T-helper 1 cell (primary cell): ENCODE data around the gene PSTPIP1.

Experiments
- DNase-seq, 5 donors: peaks; one replicate each; pipeline ENCODE4 v3.0.0-alpha.2; 2012 to 2020

The PSTPIP1 gene

DNA sequence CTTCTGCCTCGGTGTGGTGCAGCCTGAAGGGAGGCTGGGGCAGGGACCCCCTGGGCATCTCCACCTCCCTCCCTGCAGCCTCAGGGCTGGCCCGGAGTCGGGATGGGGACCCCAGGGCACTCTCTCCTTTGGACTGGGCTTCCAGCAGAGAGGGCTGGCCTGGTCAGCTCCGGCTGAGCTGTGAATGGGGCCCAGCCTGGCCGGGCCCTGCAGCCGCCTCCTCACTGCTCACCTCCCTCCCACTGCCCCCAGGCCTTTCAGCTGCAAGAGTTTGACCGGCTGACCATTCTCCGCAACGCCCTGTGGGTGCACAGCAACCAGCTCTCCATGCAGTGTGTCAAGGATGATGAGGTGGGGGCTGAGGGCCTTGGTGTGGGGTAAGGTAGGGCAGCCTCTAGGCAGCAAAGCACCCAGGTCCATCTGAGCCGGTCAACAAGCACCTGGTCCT, 36.0 kb downstream of the PSTPIP1 start:
- DNase-seq = no peak

DNA sequence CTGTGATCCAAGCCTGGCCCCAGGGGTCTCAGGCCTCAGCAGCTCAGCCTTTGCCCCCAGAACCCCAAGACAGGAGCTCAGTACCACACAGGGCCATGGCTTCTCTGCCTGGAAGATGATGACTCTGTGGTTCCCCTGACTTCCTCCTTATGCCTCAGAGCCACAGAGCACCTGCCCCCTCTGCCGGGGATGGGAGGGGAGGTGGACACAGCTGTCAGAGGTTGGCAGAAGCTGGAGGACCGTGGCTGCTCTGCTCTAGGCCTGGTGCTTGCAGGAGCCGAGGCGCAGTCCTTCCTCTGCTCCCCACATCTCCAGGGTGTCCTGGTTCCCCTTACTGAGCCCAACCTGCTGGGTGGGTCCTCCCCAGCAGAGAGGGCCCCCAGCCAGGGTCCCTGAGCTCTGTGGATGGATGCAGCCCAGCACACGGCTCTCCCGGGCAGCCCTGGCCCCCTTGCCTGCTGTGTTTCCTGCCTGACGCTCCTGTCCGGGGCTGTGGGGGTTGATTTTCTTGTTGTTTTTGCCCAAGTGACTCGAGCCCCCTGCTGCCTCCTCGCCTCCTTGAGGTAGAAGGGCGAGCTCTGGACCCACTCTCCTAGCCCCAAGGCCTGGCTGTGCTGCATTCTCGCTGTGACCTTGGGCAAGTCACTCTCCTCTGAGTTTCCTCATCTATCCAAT, 36.6 kb downstream of the PSTPIP1 start:
- DNase-seq = peak in 1 of 5 donors; percentile 28

DNA sequence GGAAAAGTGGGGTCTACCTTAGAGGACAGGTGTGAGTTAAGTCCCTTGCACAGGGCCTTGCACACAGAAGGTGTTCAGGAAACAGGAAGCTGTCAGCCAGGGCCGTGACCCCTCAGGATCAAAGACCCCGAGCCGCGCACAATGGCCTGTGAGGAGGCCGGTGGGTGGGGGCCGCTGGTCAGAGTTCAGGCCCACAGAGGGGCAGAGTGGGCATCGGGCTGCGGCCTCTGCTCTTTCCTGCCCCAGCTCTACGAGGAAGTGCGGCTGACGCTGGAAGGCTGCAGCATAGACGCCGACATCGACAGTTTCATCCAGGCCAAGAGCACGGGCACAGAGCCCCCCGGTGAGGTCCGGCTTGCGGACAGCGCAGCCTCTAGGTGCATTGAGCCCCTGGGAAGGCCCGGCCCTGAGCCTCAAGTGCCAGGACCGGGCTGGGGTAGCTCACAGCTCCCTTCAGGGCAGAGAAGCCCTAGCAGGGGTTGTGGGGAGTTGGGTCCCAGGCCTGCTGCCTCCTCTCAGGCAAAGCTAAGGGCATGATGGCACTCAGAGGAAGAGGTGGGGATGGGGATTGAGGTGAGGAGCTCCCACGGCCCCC, 37.2 kb downstream of the PSTPIP1 start:
- DNase-seq = no peak

DNA sequence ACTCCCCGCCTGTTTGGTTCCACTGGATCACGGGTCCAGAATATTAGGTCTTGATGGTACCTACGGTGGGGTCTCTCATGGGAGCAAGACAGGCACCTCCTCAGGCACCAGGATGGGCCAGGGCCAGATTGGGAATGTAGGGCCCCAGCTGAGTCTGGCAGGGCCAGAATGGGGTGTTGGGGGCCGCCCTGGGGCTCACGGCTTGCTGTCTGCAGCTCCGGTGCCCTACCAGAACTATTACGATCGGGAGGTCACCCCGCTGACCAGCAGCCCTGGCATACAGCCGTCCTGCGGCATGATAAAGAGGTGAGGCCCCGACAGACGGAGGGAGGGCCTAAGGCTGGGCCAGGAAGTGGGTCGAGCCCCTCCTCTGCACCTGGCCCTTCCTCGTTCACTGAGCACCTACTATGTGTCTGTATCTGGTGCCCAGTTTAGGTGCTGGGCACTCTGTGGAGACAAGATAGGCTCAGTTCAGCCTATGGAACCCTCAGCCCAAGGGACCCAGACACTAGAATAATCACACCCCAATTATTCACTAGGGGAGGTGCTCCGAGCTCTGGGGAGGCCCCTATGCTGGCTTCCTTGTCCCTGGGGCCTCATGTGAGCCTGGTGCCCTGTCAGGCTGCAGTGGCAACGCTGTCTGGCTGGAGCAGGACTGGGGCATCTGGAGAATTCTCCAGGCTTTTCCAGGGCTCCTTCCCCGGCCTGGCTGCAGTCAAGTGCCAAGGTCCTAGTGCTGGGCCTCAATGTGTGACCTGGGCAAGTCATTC, 37.9 kb downstream of the PSTPIP1 start:
- no peak for DNase-seq

DNA sequence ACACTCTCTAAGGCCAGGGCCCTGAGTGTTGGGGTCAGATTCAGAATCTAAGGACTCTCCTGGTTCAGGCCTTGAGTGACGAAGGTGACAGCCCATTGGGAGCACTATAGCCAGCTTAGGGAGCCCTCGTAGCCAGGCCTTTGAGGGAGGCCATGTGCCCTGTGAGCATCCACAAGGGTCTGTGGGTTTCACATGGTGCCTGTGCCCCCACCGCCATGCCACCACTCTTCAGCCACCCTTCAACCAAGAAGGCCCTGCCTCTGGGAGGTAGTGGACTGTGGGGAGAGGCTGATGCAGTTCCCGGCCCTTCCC, 38.4 kb downstream of the PSTPIP1 start:
- no peak for DNase-seq

DNA sequence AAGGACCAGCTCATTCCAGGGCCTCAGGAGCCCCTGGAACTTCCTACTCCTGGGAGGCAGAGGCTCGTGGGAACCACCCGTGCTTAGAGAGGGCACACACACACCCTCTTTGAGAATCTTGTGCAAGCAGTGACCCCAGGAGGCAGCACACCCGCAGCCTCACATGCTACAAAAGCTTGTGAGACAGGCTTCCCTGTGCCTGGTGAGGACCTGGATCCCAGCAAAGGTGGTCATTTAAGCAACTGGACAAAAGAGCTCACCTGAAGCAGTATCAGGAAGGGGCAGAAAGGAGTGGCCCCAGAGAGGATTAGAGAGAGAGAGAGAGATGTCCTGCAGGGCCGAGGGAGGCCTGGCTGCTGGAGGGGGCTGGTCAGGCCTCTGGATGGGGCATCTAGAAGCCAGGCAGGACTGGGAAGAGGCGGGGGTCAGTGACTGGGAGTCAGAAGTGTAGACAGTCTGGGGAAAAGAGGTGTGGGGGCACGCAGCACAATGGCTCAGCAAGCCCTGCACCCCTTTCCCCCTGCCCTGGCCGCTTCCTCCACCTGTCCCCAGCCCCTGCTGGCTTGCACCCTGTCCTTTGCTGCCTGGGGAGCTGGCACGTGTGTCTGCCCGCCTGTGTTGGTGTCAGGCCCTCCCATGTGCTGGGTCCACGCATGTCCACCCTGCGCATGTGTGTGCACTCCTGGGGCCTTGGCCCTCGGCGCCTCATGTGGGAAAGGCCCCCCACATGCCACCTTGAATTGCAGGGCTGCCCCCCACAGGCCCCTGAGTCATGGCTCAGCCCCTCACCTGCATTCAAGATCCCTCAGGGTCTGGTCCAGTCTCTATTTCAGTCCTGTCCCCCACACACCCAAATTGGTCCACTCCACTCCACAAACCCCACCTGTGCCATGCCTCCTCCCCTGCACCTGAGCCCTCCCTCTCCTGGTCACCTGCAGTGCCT, 39.1 kb downstream of the PSTPIP1 start:
- DNase-seq = no peak

DNA sequence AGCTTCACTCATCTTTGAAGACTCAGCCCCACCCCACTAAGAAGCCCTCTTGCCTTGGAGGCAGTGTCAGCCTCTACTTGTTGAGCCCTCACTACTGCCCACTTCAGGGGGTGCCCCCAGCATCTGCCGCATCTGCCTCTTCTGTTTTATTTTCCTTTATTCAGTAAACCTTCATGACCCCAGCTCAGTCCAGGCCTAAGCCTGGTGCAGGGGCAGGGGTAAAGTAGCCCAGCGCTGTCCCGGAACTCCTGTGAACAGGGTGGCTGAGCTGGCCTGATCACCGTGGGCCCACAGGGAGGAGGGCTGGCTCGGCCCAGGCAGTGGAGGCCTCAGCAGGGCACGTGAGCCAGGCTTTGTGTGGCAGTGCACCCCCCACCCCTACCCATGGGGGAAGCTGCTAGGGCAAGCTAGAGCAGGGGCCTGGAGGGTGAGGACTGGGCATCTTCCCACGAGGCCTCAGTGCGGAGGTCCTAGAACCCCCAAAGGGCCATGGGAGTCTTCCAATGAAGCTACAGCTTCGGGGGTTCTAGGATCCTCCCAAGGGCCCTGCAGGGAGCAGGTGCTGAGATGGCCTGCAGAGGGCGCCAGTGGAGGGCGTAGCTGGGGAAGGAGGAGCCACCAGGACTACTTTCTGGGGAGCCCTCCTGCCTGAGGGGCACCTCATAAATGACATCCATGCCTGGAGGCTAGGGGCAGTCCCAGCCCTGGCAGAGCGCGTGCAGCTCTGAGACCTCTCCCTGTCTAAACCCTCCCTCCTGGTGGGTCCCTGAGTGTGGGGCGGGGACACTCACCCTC, 40.0 kb downstream of the PSTPIP1 start:
- peak in 1 of 5 donors; percentile 24 for DNase-seq

DNA sequence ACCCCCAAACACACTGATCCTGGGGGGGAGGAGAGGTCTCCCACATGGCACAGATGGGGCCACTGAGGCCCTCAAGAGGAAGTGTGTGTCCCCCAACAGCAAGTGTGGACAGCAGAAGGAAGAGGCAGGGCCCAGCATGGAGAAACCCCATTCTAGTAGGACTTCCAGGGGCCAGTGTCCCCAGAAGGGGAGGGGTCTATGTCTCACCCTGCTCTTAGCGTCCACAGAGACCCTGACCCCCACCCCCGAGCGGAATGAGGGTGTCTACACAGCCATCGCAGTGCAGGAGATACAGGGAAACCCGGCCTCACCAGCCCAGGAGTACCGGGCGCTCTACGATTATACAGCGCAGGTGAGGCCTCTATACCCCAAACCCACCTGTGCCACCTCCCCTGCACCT, 40.7 kb downstream of the PSTPIP1 start:
- DNase-seq = no peak

DNA sequence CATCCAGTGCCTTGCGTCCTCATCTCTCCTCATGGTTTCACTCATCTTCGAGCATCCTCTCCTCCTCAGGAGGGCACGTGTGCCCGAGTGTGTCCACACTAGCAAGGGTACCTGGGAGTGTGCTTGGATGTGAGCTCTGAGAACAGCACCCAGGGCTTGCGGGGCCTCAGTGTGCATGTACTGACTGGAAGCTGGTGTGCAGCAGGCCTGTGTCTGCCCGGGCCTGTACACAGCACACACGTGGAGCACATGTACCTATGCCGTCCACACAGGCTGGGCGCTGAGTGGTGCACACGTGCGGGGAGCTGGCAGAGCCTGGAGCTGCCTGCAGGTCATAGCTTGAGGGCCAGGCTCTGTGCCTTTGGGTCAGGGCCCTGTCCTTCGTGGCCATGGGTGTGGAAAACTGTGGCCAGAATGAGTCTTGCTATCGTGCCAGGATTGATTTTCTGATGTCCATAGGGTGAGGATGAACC, 41.1 kb downstream of the PSTPIP1 start:
- no peak for DNase-seq

DNA sequence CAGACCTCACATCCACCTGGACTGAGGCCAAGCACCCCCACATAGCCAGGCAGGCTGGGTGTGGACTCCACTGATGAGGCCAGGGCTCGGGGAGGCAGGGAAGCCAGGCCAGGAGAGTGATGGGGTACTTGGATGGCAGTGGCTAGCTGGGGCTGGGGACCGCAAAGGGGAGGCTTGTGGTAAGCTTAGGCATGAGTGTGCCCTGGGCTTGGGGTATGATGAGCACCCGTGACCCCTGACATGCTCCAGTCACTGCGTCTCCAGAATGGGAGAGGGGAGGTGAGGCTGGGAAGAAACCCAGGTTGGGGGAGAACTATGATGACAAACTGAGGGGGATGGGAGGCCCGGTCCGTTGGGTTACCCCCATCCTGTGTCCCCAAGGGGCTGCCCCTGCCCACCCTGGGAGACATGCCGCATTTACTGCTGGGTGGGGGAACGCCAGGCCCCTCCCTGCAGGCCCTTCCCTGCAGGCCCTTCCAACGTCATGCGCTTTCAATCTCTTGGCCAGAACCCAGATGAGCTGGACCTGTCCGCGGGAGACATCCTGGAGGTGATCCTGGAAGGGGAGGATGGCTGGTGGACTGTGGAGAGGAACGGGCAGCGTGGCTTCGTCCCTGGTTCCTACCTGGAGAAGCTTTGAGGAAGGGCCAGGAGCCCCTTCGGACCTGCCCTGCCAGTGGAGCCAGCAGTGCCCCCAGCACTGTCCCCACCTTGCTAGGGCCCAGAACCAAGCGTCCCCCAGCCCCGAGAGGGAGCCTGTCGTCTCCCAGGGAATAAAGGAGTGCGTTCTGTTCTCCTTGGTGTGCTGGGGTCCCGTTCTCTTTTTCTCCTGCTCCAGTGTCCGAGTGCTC, 41.8 kb downstream of the PSTPIP1 start:
- no peak for DNase-seq

DNA sequence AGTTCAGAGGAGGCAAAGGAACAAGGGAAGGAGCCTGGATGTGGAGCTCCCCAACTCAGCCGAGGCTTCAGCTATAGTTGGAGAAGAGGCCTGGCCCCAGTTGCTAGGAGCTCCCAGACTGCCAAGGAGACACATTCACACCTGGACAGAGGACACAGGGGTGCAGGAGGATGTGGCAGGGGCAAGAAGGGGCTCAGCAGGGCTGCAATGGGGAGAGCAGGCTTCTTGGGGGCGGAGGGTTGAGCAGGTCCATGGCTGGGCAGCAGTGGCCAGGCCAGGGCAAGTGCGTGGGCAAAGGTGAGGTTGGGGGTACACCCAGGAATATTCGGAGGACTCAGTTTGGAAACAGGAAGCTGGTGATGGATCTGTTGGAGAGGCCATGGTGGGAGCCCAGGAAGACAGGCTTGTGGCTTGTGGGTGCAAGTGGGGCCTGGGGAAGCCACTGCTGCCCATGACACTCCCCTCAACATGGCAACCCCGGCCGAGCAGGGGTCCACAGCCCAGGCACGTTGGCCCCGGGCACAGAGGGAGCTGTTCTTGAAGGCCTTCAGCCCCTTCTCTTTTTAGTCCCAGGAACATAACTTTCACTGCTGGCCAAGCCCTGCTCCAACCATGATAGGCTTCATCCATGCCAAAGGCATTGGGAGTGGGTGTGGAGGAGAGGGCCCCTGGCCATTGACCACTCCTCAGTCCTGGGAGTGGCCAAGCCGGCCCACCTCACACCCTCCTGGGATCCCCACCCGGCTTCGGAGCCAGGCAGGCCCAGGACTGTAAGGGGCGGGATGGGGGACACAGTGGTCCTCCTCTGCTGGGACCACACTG, 42.7 kb downstream of the PSTPIP1 start:
- no peak for DNase-seq

DNA sequence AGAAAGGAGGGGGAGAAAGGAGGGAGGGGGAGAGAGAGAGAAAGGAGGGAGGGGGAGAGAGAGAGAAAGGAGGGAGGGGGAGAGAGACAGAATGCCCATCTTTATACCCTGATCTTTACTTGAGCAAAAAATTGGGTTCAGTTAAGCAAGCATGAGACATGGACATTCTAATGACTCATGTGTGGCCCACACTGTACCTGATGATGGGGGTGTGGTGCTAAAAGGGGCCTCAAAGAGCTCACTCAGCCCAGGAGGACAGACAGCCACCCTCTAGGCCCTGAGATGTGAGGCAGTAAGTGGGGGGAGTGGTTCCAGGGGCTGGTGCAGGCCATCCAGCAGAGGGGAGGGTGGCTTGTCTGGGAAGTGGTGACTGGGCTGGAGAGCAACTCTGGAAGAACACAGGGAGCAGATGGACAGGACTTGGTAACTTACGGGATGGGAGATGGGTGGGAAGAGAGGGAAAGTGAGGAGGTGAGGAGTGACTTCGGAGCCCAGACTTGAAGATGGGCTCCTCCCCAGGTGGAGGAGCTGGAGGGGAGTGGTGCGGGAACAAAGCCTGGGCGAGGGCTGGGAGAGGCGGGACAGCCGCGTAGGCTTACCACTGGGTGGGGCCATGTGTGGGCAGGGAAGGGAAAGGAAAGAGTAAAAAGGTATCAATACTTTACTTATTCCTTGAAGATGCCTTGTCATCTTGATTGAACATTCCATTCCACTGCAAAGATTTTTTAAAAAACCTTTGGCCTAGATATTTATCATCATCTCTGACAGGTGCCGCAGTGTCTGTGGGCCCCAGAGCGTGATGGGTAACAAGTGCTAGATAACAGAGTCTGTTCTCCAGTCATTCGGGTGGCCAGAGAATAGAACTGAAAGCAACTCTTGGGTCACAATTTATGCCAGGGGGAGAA, 43.6 kb downstream of the PSTPIP1 start:
- DNase-seq = no peak

DNA sequence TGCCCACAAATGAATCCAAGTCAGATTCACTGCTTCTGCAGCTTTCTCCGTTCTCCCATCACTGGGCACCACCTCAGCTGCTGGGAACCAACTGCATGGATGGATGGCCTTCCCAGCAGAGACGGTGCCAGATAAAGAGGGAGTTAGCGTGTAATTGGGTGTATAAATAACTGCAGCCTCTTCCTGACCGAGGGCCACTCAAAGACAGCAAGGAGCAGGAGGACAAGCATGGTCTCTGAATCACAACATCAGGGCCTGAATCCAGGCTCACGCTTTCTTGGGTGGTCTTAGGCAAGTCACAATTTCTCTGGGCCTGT, 44.2 kb downstream of the PSTPIP1 start:
- no peak for DNase-seq

DNA sequence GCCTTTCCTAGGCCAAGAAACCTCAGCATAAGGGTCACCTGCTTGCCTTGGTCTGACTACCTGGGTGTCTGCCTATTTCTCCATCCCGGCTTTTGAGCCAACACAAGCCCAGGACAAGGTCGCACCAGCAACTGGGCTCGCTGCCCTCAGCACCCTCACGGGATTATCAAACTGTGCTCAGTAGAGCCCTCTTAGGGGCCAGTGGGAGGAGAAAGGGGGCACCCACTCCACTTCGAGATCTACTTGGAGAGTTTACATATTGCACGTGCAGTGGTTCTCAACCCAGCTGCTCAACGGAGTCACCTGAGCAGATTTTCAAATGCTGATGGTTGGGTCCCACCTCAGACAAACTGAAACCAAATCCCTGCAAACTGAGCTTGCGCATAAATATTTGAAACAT, 44.9 kb downstream of the PSTPIP1 start:
- no peak for DNase-seq

DNA sequence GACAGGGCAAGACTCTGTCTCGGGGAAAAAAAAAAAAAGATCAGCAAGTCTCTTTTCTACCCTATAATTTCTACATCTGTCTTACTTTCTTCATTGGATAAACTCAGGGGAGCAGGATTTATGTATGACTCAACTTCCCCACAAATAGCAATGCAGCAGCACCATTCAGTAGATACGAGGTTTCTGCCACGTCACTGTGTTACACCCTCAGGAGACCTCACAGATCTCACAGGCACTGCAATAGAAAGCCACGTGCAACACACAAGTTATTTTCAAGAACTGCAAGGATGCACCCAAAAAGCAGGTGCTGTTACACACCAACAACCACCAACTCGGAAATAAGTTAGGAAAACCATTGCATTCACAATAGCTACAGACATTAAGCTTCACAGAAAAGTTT, 45.7 kb downstream of the PSTPIP1 start:
- DNase-seq = no peak

DNA sequence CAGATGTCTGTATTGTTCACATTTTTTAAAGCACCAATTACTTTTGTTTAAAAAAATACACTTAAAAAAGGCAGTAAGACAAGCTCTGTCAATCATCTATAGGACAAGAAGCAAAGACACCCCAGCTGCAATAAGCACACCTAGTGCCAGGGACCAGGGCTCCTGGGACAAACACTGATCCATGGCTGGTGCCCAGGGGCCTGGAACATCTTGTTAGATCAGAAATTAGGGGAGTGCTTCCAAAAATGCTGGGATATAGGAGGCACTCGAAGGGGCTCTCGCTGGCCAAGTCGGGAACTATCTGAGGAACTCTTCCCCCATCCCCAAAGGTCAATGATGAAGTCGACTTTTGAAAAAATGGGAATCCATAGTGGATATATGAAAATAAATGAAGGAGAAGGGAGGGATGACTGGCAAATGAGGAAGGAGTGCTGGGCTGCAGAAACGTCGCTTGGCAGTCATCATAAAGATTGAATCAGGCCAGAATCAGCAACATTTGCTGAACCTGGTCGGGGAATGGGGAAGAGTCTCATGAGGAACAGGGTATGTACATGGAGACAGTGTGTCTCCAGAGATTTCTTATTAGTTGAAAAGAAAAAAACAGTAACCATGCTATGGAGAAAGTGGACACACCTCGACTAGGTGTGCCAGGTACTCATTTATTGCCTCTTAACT, 47.5 kb downstream of the PSTPIP1 start:
- no peak for DNase-seq

DNA sequence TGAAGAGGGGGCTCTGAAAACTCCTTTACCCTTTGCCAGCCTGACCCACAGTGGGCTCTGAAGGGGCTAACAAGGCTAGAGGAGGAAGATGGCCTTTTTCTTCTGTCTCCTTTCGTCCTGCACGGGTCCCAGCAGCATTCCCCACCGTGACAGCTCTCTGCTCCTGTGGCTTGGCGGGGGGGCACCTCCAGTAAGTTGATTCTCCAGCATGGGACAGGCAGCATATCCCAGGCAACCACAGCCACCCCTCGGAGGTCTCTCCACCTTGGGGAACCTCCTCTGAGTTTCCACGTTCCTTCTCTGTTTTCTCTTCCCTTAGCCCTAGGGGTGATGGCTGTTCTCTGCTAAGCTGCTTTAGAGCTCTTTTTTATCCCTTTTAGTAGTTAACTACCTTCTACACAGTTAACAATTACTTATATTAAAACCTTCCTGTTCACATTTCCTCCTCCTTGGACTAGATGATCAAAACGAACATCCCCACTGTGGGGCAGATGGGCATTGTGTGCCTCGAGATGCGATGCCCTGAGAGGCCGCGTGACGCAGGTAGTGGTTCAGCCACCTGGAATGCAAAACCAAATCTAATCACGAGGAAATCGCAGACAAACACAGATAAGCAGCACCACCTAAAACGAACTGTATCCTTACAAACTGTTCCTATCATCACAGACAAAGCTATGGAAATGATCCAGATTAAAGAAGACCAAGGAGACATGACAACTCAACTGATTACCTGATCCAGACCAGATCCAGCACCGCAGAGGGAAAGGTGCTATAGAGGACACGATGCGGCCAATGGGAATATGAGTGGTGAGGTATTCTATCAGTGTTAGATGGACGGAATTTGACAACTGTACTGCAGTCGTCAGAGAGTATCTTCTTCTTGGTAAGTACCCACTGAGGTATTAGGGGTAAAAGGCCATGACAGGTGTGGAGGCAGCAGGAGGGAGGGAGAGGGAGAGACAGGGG, 48.3 kb downstream of the PSTPIP1 start:
- DNase-seq = no peak
